Erythroblast (primary cell): ENCODE measurements around the gene TNNI2.

Experiments
- GATA1 ChIP-seq: IDR thresholded peaks from 2 replicates; pipeline ENCODE4 v1.6.1; 2011; ENCODE audit warnings: low read depth, mild to moderate bottlenecking, control low read depth, low read length, moderate library complexity
- POLR2A ChIP-seq: IDR thresholded peaks from 2 replicates; pipeline ENCODE4 v1.6.1; 2011; ENCODE audit warnings: mild to moderate bottlenecking, low read length

DNA sequence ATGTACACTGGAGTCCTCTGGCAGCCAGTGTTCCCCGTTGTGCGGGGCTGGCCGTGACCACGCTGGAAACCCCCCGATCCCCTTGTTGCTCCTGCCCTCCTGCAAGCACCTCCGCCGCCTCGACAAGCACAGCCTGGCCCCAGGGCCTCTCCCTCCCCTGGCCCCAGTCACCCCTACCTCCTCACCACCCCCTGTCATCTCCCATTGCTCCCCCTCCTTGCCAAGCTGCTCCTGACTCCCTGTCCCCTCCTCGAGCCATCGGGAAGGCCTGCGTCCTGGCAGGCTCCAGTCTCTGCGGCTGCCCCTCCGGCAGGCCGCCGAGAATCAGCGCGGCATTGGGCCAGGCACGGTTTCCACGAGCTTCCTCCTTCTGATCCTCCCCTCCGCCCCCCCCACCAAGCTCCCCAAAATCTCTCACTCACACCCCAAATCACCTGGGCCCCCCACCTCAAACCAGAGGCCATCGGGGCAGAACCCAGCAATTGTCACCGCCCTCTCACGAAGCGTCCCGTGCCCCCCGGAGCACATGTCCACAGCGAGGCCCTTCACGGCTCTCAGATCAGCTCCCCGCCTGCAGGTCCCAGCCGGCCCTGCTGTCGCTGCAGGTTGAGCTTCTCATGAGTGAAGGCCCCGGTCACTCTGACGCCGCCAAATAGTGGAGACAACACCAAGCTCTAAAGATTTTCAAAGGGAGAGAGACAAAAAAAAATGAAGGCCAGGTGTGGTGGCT, 8.4 kb downstream of the TNNI2 start:
- TF ChIP-seq POLR2A (no peak), GATA1 (no peak)
